H1 (cell line): ENCODE results near the gene TRUB1. TPM values are rescaled to one million over a fixed set of nuclear protein-coding genes. Genes with fewer than 3 reads are reported as not detected.

ENCODE experiments used
- CTCF ChIA-PET: fragments of 300-600 bp; sonication (Branson Sonifier 250); formaldehyde crosslinking; loops from one replicate; lab custom pipeline; 2021; ENCODE audit not compliant: partially characterized antibody; lab: Charles Lee
- POLR2A ChIA-PET: fragments of 300-600 bp; sonication (Branson Sonifier 250); formaldehyde crosslinking; loops from one replicate; lab custom pipeline; 2021; ENCODE audit warnings: inconsistent platforms; ENCODE audit not compliant: partially characterized antibody; lab: Charles Lee
- DNase-seq, 2 experiments: peaks; one replicate each; pipeline versions ENCODE4 v3.0.0 to v3.0.0-alpha.2; 2010 to 2022; ENCODE audit warnings: low spot score in 2 of 2, low read depth in 1 of 2, mixed read lengths in 1 of 2
- FAIRE-seq: peaks from 2 replicates; lab custom pipeline; 2011; peaks lifted over from hg19 to GRCh38; lab: Jason Lieb, UNC
- H2AFZ ChIP-seq: 2 replicates; pipeline ENCODE4 v1.8.1; 2012; ENCODE audit warnings: low read length, inconsistent platforms
- H2AK5ac ChIP-seq: 2 replicates; pipeline ENCODE4 v1.6.1; 2013; ENCODE audit warnings: low read depth, low read length
- H2BK120ac ChIP-seq: replicated peaks from 2 replicates; pipeline ENCODE3; 2013; ENCODE audit warnings: low read depth, low read length, inconsistent platforms
- H2BK12ac ChIP-seq: 2 replicates; pipeline ENCODE4 v1.6.1; 2013; ENCODE audit warnings: low read depth, low read length
- H2BK15ac ChIP-seq: 2 replicates; pipeline ENCODE4 v1.6.1; 2013; ENCODE audit warnings: low read length
- H2BK20ac ChIP-seq: 2 replicates; pipeline ENCODE4 v1.6.1; 2013; ENCODE audit warnings: low read length
- H2BK5ac ChIP-seq: 2 replicates; pipeline ENCODE4 v1.6.1; 2013; ENCODE audit warnings: low read depth, low read length
- H3K14ac ChIP-seq: 2 replicates; pipeline ENCODE4 v1.6.1; 2013; ENCODE audit warnings: inconsistent platforms; ENCODE audit not compliant: insufficient read length
- H3K18ac ChIP-seq: 2 replicates; pipeline ENCODE4 v1.6.1; 2013; ENCODE audit warnings: low read length; ENCODE audit errors: extremely low read depth
- H3K23ac ChIP-seq: 2 replicates; pipeline ENCODE4 v1.6.1; 2013; ENCODE audit warnings: inconsistent platforms; ENCODE audit not compliant: insufficient read length
- H3K23me2 ChIP-seq: 2 replicates; pipeline ENCODE4 v1.6.1; 2013; ENCODE audit warnings: low read depth, low read length
- H3K27ac ChIP-seq: 2 replicates; pipeline ENCODE4 v1.6.1; 2011; ENCODE audit warnings: low read depth, low read length, inconsistent platforms
- H3K27me3 ChIP-seq, 4 experiments: replicated peaks in 1 of 4; 1 replicate in 1 of 4; 2 replicates in 3 of 4; pipeline versions ENCODE4 v1.6.1 to v1.8.1; 2011 to 2013; ENCODE audit warnings: low read length in 3 of 4, mild to moderate bottlenecking in 3 of 4, inconsistent platforms in 2 of 4, mixed read lengths in 2 of 4, moderate library complexity in 1 of 4; ENCODE audit not compliant: control insufficient read depth in 3 of 4, insufficient read depth in 3 of 4; ENCODE audit errors: extremely low read depth in 1 of 4
- H3K36me3 ChIP-seq, 4 experiments: 2 replicates each; pipeline versions ENCODE4 v1.6.1 to v1.8.1; 2011 to 2013; ENCODE audit warnings: mild to moderate bottlenecking in 4 of 4, low read length in 3 of 4, moderate library complexity in 2 of 4, control low read depth in 1 of 4, inconsistent platforms in 1 of 4; ENCODE audit not compliant: insufficient read depth in 4 of 4, control insufficient read depth in 2 of 4
- H3K4ac ChIP-seq: replicated peaks from 2 replicates; pipeline ENCODE3; 2013; ENCODE audit warnings: low read length, low read depth, mixed read lengths, inconsistent platforms; ENCODE audit not compliant: insufficient read length
- H3K4me1 ChIP-seq, 4 experiments: replicated peaks in 1 of 4; 1 replicate in 1 of 4; 2 replicates in 3 of 4; pipeline versions ENCODE4 v1.6.1 to v1.8.1; 2011 to 2013; ENCODE audit warnings: low read length in 3 of 4, inconsistent platforms in 2 of 4, mixed read lengths in 1 of 4; ENCODE audit not compliant: insufficient read depth in 4 of 4, control insufficient read depth in 3 of 4
- H3K4me2 ChIP-seq, 2 experiments: 2 replicates each; pipeline versions ENCODE4 v1.6.1 to v1.8.1; 2011 to 2013; ENCODE audit warnings: low read depth in 2 of 2, low read length in 2 of 2, control low read depth in 1 of 2, inconsistent platforms in 1 of 2, mild to moderate bottlenecking in 1 of 2; ENCODE audit not compliant: insufficient read depth in 1 of 2
- H3K4me3 ChIP-seq, 4 experiments: fragments of 200-600, 300-600 bp in 1 of 4; sonication (generic), shearing (Covaris generic), sonication (Bioruptor Twin) in 1 of 4; 2 replicates each; pipeline versions ENCODE4 v1.5.1 to v1.8.1; 2011 to 2016; ENCODE audit warnings: low read length in 4 of 4, low read depth in 3 of 4, control low read depth in 2 of 4, inconsistent platforms in 2 of 4, mild to moderate bottlenecking in 2 of 4, mixed read lengths in 1 of 4, moderate library complexity in 1 of 4; ENCODE audit not compliant: insufficient read depth in 2 of 4; ENCODE audit errors: extremely low read depth in 1 of 4
- H3K56ac ChIP-seq: replicated peaks from 2 replicates; pipeline ENCODE3; 2013; ENCODE audit warnings: low read depth, mild to moderate bottlenecking, mixed read lengths, low read length, inconsistent platforms; ENCODE audit not compliant: insufficient read length
- H3K79me1 ChIP-seq: 2 replicates; pipeline ENCODE4 v1.6.1; 2013; ENCODE audit warnings: low read depth, low read length, control low read depth
- H3K79me2 ChIP-seq, 2 experiments: 2 replicates each; pipeline versions ENCODE4 v1.6.1 to v1.8.1; 2012 to 2013; ENCODE audit warnings: low read length in 2 of 2, mild to moderate bottlenecking in 2 of 2, inconsistent platforms in 1 of 2; ENCODE audit not compliant: insufficient read depth in 2 of 2, control insufficient read depth in 1 of 2
- H3K9ac ChIP-seq, 4 experiments: replicated peaks in 1 of 4; 1 replicate in 1 of 4; 2 replicates in 3 of 4; pipeline versions ENCODE4 v1.6.1 to v1.8.1; 2011 to 2013; ENCODE audit warnings: low read depth in 3 of 4, low read length in 3 of 4, control low read depth in 2 of 4, mild to moderate bottlenecking in 2 of 4, moderate library complexity in 2 of 4, inconsistent platforms in 1 of 4; ENCODE audit errors: extremely low read depth in 1 of 4
- H3K9me3 ChIP-seq, 2 experiments: 2 replicates each; pipeline versions ENCODE4 v1.6.1 to v1.8.1; 2012 to 2013; ENCODE audit warnings: mild to moderate bottlenecking in 2 of 2, moderate library complexity in 2 of 2, control low read depth in 1 of 2, inconsistent platforms in 1 of 2, low read depth in 1 of 2, low read length in 1 of 2, mixed read lengths in 1 of 2; ENCODE audit not compliant: insufficient read depth in 2 of 2
- H4K20me1 ChIP-seq, 2 experiments: replicated peaks in 1 of 2; 2 replicates each; pipeline versions ENCODE3 to v1.8.1; 2011 to 2013; ENCODE audit warnings: inconsistent platforms in 2 of 2, low read length in 2 of 2, mild to moderate bottlenecking in 1 of 2; ENCODE audit not compliant: insufficient read depth in 2 of 2, control insufficient read depth in 1 of 2
- H4K5ac ChIP-seq: 2 replicates; pipeline ENCODE4 v1.6.1; 2013; ENCODE audit warnings: low read length, low read depth, mixed read lengths, inconsistent platforms; ENCODE audit not compliant: insufficient read length
- H4K8ac ChIP-seq: 2 replicates; pipeline ENCODE4 v1.8.0; 2013; ENCODE audit warnings: mild to moderate bottlenecking, moderate library complexity, low read length, inconsistent platforms; ENCODE audit not compliant: insufficient read depth; ENCODE audit errors: extremely low read depth
- H4K91ac ChIP-seq: replicated peaks from 2 replicates; pipeline ENCODE3; 2013; ENCODE audit warnings: low read length, mixed read lengths, inconsistent platforms; ENCODE audit not compliant: insufficient read length
- ATF3 ChIP-seq: IDR thresholded peaks from 2 replicates; pipeline ENCODE4 v1.6.1; 2011; ENCODE audit warnings: low read depth, mild to moderate bottlenecking, low read length; ENCODE audit not compliant: insufficient read depth
- FOSL1 ChIP-seq: IDR thresholded peaks from 2 replicates; pipeline ENCODE4 v1.6.1; 2011; ENCODE audit warnings: mild to moderate bottlenecking, low read depth, low read length, moderate library complexity; ENCODE audit not compliant: insufficient read depth
- POU5F1 ChIP-seq: IDR thresholded peaks from 2 replicates; pipeline ENCODE4 v1.6.1; 2011; ENCODE audit warnings: low read depth, mild to moderate bottlenecking, low read length, moderate library complexity
- RFX5 ChIP-seq: IDR thresholded peaks from 2 replicates; pipeline ENCODE4 v1.6.1; 2011; ENCODE audit warnings: low read depth, low read length, improper control_type of control experiment, borderline replicate concordance
- WGBS, 2 experiments: shearing (Covaris generic) in 1 of 2; methylation state at CpG; one replicate each; pipeline versions ENCODE4 v1.1.6 to v1.1.7; 2013 to 2015; ENCODE audit warnings: low lambda C conversion rate in 2 of 2, mixed read lengths in 2 of 2, inconsistent platforms in 1 of 2, low coverage in 1 of 2, missing lambda C conversion rate in 1 of 2; ENCODE audit not compliant: insufficient replicate concordance in 2 of 2, insufficient coverage in 1 of 2, insufficient read length in 1 of 2; ENCODE audit errors: extremely low coverage in 1 of 2, missing lambda C conversion rate in 1 of 2; 5-methylcytosine and 5-hydroxymethylcytosine counted together
- polyA plus RNA-seq, 7 experiments: library from polyadenylated mRNA; depleted of rRNA in 3 of 7; stranded (reverse) in 5 of 7; unstranded in 2 of 7; fragments of >200 nt in 5 of 7; fragments of 200-250 nt in 2 of 7; gene quantifications; 1 replicate in 5 of 7; 2 replicates in 1 of 7; 4 replicates in 1 of 7; pipeline versions ENCODE4 v1.2.1 to v1.2.3, GENCODE V29; 2011 to 2013; ENCODE audit warnings: missing spikeins in 2 of 7, mixed read lengths in 2 of 7
- total RNA-seq: library from RNA; stranded (reverse); fragmentation: NEBNext Ultra II Directional; extraction: Animal tissue kit (Norgen Biotek cat#: 25700); gene quantifications from 2 replicates; pipeline ENCODE4 v1.2.1, GENCODE V29; 2021

The TRUB1 gene
- total and polyA plus RNA-seq, 2 of the 8 experiments (the other 6 are each of a cell fraction or from before 2014, with no cell fraction given): 6.3 to 22.2 TPM

- Histone ChIP-seq H2AFZ (peak overlapping the region; percentile 31; the same call in 1 of the 2 replicates), H4K5ac (no peak overlapping the region), H3K23me2 (no peaks in the 10 kb centered on the region), H4K20me1 (no peaks in the 10 kb centered on the region), H3K18ac (no peak overlapping the region), H3K14ac (no peak overlapping the region), H3K79me1 (no peaks in the 10 kb centered on the region), H3K27ac (no peak overlapping the region), H3K9me3 (no peaks in the 10 kb centered on the region), H4K91ac (no peak overlapping the region), H2BK5ac (no peak overlapping the region), H3K36me3 (no peaks in the 10 kb centered on the region), H3K9ac (no peak overlapping the region; a peak in 1 of 7 replicates), H3K56ac (no peak overlapping the region), H2BK20ac (no peak overlapping the region), H3K27me3 (no peaks in the 10 kb centered on the region), H3K4me1 (peaks cover 0 to 8% (median 3%) of the 10 kb centered on the region in 4 experiments; a peak in 4 of 7 replicates), H3K4me2 (no peak overlapping the region), H3K23ac (no peak overlapping the region), H3K4ac (no peak overlapping the region), H3K4me3 (no peak overlapping the region), H2AK5ac (no peak overlapping the region), H2BK15ac (no peak overlapping the region), H3K79me2 (no peaks in the 10 kb centered on the region), H4K8ac (no peak overlapping the region), H2BK12ac (no peak overlapping the region), H2BK120ac (no peak overlapping the region)
- POLR2A ChIA-PET: interaction anchor here (1.4 kb wide), 1 partner anchor 123 kb away, joined by 3 read pairs; no protein-coding TSS in a partner anchor
- WGBS, 2 experiments: 87% methylated on average over 13 of the region's 13 CpGs; no CpG with 5 or more reads in 1 of the 2 experiments
- CTCF ChIA-PET: interaction anchor here (0.9 to 2.2 kb wide), 8 partner anchors 11 to 170 kb away, joined by 3 to 13 read pairs (median 4); no protein-coding TSS in a partner anchor
- no peak for DNase-seq
- TF ChIP-seq FOSL1: no peak
- no peak for TF ChIP-seq RFX5
- no peak for TF ChIP-seq ATF3
- TF ChIP-seq POU5F1: no peak
- FAIRE-seq: no peak
Observed at GRCh38 chr10:115001506-115002381, 63.7 kb downstream of the TRUB1 start.
